GM23248 (cell line): Measurements from ENCODE around the gene RCL1.

ENCODE experiments used
- EZH2 ChIP-seq: fragments of 200-600 bp; sonication (generic); IDR thresholded peaks from 2 replicates; pipeline ENCODE4 v1.6.1; 2018; ENCODE audit warnings: antibody characterized with exemption, mild to moderate bottlenecking; ENCODE audit not compliant: insufficient read depth, poor library complexity, severe bottlenecking
- EZH2phosphoT487 ChIP-seq: fragments of 200-600 bp; sonication (generic); IDR thresholded peaks from 2 replicates; pipeline ENCODE4 v1.6.1; 2018; ENCODE audit warnings: antibody characterized with exemption, moderate library complexity, mild to moderate bottlenecking, low read depth; ENCODE audit not compliant: insufficient read depth

GRCh38 chr9:4760122-4760521, 32.6 kb upstream of the RCL1 start:
- TF ChIP-seq EZH2phosphoT487 (no peak), EZH2 (no peak)
